ENCODE measurements around the gene CMTR1. TPM values are rescaled to one million over a fixed set of nuclear protein-coding genes. Genes with fewer than 3 reads are reported as not detected.

CMTR1 gene
- total RNA-seq, 1 experiment from 2014 or later = 37.7 TPM

DNA sequence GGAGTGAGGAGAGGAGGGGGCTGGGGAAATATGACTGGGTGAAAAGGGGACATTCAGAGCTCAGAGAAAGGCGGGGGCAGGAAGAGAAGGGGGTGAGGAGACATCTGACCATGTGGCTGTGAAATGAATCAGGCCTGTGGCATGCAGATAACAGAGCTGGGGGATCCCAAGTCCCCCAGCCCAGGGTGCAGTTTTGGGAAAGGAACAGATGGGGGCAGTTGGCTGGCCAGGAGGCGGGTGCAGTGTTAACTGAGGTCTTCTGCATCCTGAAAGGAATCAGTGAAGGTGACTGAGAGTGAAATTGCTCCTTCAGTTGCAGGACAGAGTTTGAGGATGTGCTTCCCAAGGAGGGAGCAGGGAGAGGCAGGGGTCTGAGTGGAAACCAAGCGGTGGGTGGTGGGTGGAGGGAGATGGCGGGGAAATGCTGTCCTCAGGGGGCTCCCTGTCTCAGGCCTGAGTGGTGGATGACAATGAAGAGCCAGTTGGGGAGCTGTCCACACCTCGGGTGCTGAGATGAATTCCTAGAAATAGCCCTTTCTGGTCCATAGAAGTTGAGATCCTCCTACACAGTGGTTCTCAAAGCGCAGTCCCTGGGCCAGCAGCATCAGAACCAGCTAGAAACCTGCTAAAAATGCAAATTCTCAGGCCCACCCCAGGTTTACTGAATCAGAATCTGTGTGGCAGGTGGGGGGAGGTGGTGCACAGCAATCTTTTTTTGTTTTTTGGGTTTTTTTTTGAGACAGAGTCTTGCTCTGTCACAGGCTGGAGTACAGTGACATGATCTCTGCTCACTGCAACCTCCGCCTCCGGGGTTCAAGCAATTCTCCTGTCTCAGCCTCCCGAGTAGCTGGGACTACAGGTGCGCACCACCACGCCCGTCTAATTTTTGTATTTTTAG is 92.7 kb downstream of the CMTR1 start:
- DNase-seq (ENCODE audit: low read depth, low spot score) (no peak), ATAC-seq (no peak)
- Histone ChIP-seq H3K9me3 (ENCODE audit: control insufficient read depth, insufficient read depth, low read depth, low read length) (no peaks in the 10 kb centered on the region), H3K4me3 (ENCODE audit: low read depth in 2 of 2, low read length in 2 of 2) (no peak overlapping the region), H3K36me3 (ENCODE audit: control insufficient read depth, insufficient read depth, low read length) (no peaks in the 10 kb centered on the region), H3K4me1 (ENCODE audit: control insufficient read depth, insufficient read depth, low read length) (peaks cover 19% of the 10 kb centered on the region), H3K27ac (ENCODE audit: low read length) (no peak overlapping the region), H3K27me3 (ENCODE audit: control insufficient read depth, insufficient read depth, low read length) (no peaks in the 10 kb centered on the region)
- no TSS peak for BruUV-seq (replicated peaks)
- TF ChIP-seq POLR2AphosphoS5 (IDR thresholded peaks at IDR 0.05; ENCODE audit: low read depth, low read length) = no peak
- TF ChIP-seq SIN3A (IDR thresholded peaks at IDR 0.05; ENCODE audit: borderline replicate concordance, insufficient read depth, low read depth, low read length) = no peak
- TF ChIP-seq TCF7L2 (IDR thresholded peaks at IDR 0.05; ENCODE audit: low read depth, low read length) = no peak
- no peak for TF ChIP-seq CTCF (IDR thresholded peaks at IDR 0.05)
- TF ChIP-seq, protein P1, sequence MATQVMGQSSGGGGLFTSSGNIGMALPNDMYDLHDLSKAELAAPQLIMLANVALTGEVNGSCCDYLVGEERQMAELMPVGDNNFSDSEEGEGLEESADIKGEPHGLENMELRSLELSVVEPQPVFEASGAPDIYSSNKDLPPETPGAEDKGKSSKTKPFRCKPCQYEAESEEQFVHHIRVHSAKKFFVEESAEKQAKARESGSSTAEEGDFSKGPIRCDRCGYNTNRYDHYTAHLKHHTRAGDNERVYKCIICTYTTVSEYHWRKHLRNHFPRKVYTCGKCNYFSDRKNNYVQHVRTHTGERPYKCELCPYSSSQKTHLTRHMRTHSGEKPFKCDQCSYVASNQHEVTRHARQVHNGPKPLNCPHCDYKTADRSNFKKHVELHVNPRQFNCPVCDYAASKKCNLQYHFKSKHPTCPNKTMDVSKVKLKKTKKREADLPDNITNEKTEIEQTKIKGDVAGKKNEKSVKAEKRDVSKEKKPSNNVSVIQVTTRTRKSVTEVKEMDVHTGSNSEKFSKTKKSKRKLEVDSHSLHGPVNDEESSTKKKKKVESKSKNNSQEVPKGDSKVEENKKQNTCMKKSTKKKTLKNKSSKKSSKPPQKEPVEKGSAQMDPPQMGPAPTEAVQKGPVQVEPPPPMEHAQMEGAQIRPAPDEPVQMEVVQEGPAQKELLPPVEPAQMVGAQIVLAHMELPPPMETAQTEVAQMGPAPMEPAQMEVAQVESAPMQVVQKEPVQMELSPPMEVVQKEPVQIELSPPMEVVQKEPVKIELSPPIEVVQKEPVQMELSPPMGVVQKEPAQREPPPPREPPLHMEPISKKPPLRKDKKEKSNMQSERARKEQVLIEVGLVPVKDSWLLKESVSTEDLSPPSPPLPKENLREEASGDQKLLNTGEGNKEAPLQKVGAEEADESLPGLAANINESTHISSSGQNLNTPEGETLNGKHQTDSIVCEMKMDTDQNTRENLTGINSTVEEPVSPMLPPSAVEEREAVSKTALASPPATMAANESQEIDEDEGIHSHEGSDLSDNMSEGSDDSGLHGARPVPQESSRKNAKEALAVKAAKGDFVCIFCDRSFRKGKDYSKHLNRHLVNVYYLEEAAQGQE (IDR thresholded peaks at IDR 0.05; ENCODE audit: insufficient read depth in 1 of 2, low read depth in 2 of 2, low read length in 1 of 2) = peak; percentile 93 to 94
- POLR2A ChIA-PET = no interaction called here
- CTCF ChIA-PET = interaction anchor here (0.6 kb wide), 2 partner anchors 40 to 46 kb away, joined by 6 to 7 read pairs; no protein-coding TSS in a partner anchor
- in situ Hi-C loops (cut with HindIII; ENCODE audit: low pct_unique_long_range_greater_than_20kb, low sequenced_read_pairs) (no loop called here), intact Hi-C loops (cut with micrococcal nuclease; ENCODE audit: unreplicated experiment) (no loop called here)

- in situ Hi-C loops (cut with HindIII; ENCODE audit: low pct_unique_long_range_greater_than_20kb, low sequenced_read_pairs) (no loop called here), intact Hi-C loops (cut with micrococcal nuclease; ENCODE audit: unreplicated experiment) (no loop called here)
- TF ChIP-seq CTCF (IDR thresholded peaks at IDR 0.05) (no peak), TCF7L2 (IDR thresholded peaks at IDR 0.05; ENCODE audit: low read depth, low read length) (no peak), POLR2AphosphoS5 (IDR thresholded peaks at IDR 0.05; ENCODE audit: low read depth, low read length) (no peak), SIN3A (IDR thresholded peaks at IDR 0.05; ENCODE audit: borderline replicate concordance, insufficient read depth, low read depth, low read length) (no peak)
- TF ChIP-seq, protein P1 (IDR thresholded peaks at IDR 0.05; ENCODE audit: insufficient read depth in 1 of 2, low read depth in 2 of 2, low read length in 1 of 2) = no peak
- Histone ChIP-seq H3K9me3 (ENCODE audit: control insufficient read depth, insufficient read depth, low read depth, low read length) (no peaks in the 10 kb centered on the region), H3K4me3 (ENCODE audit: low read depth in 2 of 2, low read length in 2 of 2) (no peak overlapping the region), H3K36me3 (ENCODE audit: control insufficient read depth, insufficient read depth, low read length) (no peaks in the 10 kb centered on the region), H3K27me3 (ENCODE audit: control insufficient read depth, insufficient read depth, low read length) (no peaks in the 10 kb centered on the region), H3K4me1 (ENCODE audit: control insufficient read depth, insufficient read depth, low read length) (peaks cover 14% of the 10 kb centered on the region), H3K27ac (ENCODE audit: low read length) (no peak overlapping the region)
- ChIA-PET POLR2A (no interaction called here), CTCF (no interaction called here)
- BruUV-seq (replicated peaks) = no TSS peak
- DNase-seq (ENCODE audit: low read depth, low spot score) (no peak), ATAC-seq (no peak)
Observed at GRCh38 chr6:37528541-37528940, 95.5 kb downstream of the CMTR1 start.

Measured in Panc1 (cell line).